Keratinocyte (primary cell): ENCODE results near the gene VAT1.
"Not testable (repeated sequence)": the region's sequence is repeated elsewhere in the genome, so short reads cannot be mapped to it uniquely, and the experiment has no call there.

Source experiments
- CTCF ChIP-seq, 3 experiments: IDR thresholded peaks in 1 of 3; conservative IDR thresholded peaks in 1 of 3; optimal IDR thresholded peaks in 1 of 3; 2 replicates in 2 of 3; 3 replicates in 1 of 3; pipeline versions ENCODE3 to v1.5.1; 2011; ENCODE audit warnings: low read length in 3 of 3, mild to moderate bottlenecking in 3 of 3, moderate library complexity in 2 of 3, control low read depth in 1 of 3, inconsistent platforms in 1 of 3; ENCODE audit not compliant: insufficient read depth in 2 of 3; ENCODE audit errors: extremely low read depth in 1 of 3
- EZH2 ChIP-seq: IDR thresholded peaks from one replicate; pipeline ENCODE4 v1.6.1; 2012; ENCODE audit warnings: inconsistent platforms, mild to moderate bottlenecking, low read length, moderate library complexity

GRCh38 chr17:42993913-42994312, 28.3 kb downstream of the VAT1 start:
- not testable (repeated sequence) for TF ChIP-seq EZH2; CTCF (optimal IDR thresholded peaks at IDR 0.05 in 1 of 3, IDR thresholded peaks at IDR 0.05 in 1 of 3, conservative IDR thresholded peaks at IDR 0.05 in 1 of 3; ENCODE audit: extremely low read depth in 1 of 3, insufficient read depth in 2 of 3, low read length in 3 of 3)
